ENCODE measurements around the gene SLC46A3.

The SLC46A3 gene
- long read RNA-seq: 0 reads

- H3K27ac ChIP-seq (replicated peaks): no peak within 1 kb of the TSS
- TF ChIP-seq CTCF (IDR thresholded peaks at IDR 0.05; ENCODE audit: insufficient read depth, low read length) (no peak), GABPA (IDR thresholded peaks at IDR 0.05; ENCODE audit: low read depth) (no peak), POLR2AphosphoS5 (IDR thresholded peaks at IDR 0.05; ENCODE audit: low read depth) (no peak), SPI1 (IDR thresholded peaks at IDR 0.05; ENCODE audit: borderline replicate concordance, low read depth) (no peak; the same call in 1 of the 2 replicates), REST (IDR thresholded peaks at IDR 0.05; ENCODE audit: insufficient replicate concordance, low read depth) (no peak)
- peaks cover 25% of the 10 kb centered on the region for H3K27me3 ChIP-seq (ENCODE audit: insufficient read depth, poor library complexity, severe bottlenecking)
- peak within 1 kb of the TSS; percentile 68 for H3K4me3 ChIP-seq (replicated peaks; ENCODE audit: insufficient read depth, low read length)
- DNase-seq (ENCODE audit: low read depth in 1 of 2, low spot score in 1 of 2): peak; percentile 40 to 79
Measured at GRCh38 chr13:28718543-28719226, at the start of gene SLC46A3. Gene SLC46A3 (minus strand): TSS chr13:28718970. CDS start chr13:28717998, 972 bp downstream.

- DNase-seq (ENCODE audit: low read depth in 1 of 2, low spot score in 1 of 2): no peak
Measured at GRCh38 chr13:28763887-28764286, 45.1 kb upstream of the SLC46A3 start.

More at GRCh38 chr13:28763887-28764286, 45.1 kb upstream of the SLC46A3 start:
- TF ChIP-seq REST (IDR thresholded peaks at IDR 0.05; ENCODE audit: insufficient replicate concordance, low read depth) (no peak), GABPA (IDR thresholded peaks at IDR 0.05; ENCODE audit: low read depth) (no peak), POLR2AphosphoS5 (IDR thresholded peaks at IDR 0.05; ENCODE audit: low read depth) (no peak), CTCF (IDR thresholded peaks at IDR 0.05; ENCODE audit: insufficient read depth, low read length) (no peak), SPI1 (IDR thresholded peaks at IDR 0.05; ENCODE audit: borderline replicate concordance, low read depth) (no peak)
- H3K27me3 ChIP-seq (ENCODE audit: insufficient read depth, poor library complexity, severe bottlenecking): peaks cover 2% of the 10 kb centered on the region
- H3K4me3 ChIP-seq (replicated peaks; ENCODE audit: insufficient read depth, low read length): no peak overlapping the region
- H3K27ac ChIP-seq (replicated peaks): no peak overlapping the region

Measured in HL-60 (cell line).